Activated CD4-positive, alpha-beta T cell treated with anti-CD3 and anti-CD28 coated beads for 4 hours (primary cell): ENCODE measurements around the gene EBPL.
"Not testable (repeated sequence)": the region's sequence is repeated elsewhere in the genome, so short reads cannot be mapped to it uniquely, and the experiment has no call there.

Experiments used
- DNase-seq, 2 donors: peaks; one replicate each; pipeline ENCODE4 v3.0.0-alpha.2; 2020

Gene EBPL

DNA sequence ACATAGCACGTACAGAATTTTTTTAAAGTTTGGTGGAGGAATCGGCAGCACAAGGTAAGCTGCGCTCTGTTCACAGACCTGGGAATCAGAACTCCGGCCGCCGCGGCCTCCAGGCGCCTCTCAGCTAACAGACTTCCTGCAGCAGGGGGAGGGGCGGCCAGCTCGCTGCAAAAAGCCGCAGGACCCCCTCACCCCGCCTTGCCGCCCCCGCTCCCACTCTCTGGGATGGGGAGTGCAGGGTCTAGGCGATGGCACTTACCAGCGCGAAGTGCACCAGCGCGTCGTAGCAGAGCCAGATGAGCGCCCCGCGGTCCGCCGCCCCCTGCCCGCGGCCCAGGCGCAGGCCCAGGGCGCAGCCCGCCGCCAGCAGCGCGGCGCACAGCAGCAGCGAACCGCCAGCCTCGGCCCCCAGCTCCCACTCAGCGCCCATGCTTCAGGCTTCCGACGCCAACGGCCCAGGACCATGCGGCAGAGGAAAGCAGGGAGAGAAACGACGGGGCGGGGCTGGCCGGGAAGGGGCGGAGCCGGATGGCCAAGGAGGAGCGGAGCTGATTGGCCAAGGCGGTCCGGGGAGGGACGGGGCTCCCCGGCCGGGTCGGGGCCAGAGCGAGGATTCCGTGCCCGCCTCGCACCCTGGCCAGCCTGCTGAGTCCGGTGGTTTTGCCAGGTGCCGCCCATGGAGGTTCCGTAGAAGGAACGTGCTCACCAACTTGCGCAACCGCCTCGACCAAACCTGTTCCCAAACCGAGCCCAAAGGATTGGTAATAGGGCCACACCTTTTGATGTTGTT lies at the start of gene EBPL:
EBPL (minus strand) TSS at position 492 of the 790 bp plus-strand sequence; CDS start at position 430, 62 bp downstream.
- peak; percentile 82 to 91 for DNase-seq

DNA sequence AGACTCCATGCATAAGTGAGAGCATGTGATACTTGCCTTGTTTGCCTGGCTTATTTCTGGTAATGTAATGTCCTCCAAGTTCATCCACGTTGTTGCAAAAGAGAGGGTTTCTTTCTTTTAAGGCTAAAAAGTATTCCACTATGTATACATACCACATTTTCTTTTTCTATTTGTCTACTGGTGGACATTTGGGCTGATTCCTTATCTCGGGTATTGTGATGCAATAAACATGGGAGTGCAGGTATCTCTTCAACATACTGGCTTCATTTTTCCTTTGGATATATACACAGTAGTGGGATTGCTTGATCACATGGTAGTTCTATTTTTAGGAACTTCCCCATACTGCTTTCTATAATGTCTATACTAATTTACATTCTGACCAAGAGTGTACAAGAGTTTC lies 49.6 kb upstream of the EBPL start:
- no peak for DNase-seq

DNA sequence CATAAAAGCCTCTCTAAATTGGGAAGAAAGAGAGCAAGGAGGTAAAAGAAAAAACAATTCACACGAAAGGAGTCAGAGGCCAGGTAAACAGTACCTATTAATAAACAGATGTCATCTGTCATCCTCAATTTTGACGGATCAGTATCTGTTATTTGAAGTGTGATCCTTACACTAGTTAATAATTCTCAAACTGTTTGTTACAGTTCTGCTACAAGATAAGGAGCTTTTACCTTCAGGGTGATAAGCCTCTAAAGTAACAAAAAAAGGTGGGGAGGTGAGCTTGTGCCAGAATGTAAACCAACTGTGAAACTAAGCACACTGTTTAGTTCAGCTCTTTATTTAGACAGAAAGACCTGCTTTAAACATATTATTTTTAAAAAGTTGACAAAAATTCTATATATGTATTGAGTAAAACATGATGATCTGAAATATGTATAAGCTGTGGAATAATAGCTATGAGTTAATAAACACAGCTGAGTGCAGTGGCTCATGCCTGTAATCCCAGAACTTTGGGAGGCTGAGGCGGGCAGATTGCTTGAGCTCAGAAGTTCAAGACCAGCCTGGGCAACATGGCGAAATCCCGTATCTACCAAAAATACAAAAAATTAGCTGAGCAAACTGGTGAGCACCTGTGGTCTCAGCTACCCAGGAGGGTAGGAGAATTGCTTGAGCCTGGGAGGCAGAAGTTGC lies 48.4 kb upstream of the EBPL start:
- DNase-seq, result no peak

DNA sequence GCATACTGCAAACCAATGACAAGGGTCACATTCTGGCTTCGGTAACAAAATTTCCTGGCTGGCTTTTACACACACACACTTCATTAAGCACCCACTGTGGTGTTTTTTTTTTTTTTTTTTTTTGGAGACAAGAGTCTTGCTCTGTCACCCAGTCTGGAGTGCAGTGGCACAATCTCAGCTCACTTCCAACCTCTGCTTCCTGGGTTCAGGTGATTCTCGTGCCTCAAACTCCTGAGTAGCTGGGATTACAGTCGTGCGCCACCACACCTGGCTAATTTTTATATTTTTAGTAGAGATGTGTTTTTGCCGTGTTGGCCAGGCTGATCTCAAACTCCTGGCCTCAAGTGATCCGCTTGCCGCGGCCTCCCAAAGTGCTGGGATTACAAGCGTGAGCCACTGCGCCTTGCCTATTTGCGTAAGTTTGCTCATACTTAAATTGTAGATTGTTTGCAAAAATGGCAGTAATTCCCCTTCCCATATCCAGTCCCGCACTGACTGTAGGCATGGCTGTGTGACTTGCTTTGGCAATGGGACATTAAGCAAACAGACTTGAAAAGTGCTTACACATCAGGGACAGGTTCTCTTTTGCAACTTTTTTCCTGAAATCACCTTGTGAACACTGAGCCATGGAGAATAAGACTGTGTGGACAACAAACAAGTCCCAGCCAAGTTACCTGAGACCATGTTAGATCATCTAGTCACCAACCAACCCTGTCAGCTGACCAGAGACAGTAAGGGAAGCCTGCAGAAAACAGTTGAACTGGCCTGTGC lies 42.1 kb upstream of the EBPL start:
- DNase-seq, result no peak

DNA sequence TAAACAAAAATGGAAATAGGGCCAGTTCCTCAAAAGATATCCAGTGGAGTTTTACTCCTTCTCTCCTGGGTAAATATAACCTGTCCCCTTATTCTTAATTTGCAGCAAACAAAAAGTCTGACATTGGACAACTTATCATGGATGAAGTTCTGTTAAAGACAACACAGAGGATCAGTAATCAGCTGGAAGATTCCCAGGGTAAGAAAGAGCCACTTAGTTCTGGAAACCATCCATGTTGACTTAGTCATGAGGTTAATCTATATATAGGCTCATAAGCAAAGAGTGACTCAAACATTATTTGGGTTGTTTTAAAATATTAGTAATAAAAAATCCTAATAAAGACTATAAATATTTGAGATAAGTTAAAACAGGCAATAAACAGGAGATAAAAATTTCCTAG lies 40.5 kb upstream of the EBPL start:
- no peak for DNase-seq

DNA sequence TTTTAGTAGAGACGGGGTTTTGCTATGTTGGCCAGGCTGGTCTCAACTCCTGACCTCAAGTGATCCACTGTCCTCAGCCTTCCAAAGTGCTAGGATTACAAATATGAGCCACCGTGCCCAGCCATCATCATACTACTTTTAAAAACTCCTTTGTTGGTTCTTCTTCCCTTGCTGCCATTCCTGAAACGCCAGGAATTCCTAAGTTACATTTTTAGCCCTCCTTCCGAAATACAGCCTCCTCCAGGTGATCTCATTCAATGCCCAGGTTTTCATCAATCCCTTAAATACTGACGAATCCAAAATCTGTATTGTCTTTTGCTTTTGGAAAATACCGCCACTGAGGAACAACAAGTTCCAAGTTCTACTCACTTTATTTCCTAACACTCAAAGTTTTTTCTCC lies 25.3 kb upstream of the EBPL start:
- DNase-seq, result no peak

DNA sequence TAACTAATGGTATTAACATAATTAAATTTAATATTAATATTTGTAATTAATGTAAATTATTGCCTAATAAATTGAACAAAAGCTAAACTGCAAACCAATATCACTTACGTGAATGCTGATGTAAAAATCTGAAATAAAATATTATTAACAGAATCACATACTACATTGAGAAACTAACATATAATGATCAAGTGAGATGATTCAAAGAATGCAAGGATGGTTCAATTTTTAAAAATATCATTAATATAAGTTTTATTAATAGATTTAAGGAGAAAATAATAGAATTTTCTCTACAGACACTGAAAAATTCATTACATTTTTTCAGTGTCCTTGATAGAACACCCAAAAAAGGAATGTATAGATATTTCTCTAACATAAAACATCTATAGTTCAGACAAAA lies 23.5 kb upstream of the EBPL start:
- no peak for DNase-seq

DNA sequence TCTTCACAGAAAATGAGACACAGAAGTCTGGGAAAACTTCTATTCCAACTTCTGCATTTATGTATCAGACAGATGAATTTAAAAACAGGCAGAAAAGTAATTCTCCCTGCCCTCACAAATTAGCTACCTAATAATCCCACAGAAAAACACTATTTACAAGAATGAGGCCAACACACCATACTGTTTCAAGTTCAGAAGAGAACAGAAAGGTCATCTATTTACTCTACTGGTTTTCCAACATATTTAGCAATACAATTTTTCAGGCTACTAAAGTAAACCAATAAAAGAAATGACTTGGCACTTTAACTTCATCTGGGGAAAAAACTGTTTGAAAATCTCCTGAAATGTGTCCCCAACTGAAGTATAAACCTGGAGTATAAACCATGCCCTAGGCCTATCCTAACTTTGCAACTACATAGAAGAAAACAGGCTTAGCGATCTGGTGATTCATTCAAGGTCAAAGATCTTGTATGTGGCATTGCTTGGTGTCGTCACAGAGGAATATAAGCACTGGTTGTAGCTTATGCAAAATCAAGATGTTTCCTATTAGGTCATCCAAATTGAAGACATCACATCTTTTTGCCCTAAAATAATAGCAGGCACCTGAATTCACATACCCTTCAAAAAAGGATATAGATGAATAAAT lies 20.1 kb upstream of the EBPL start:
- DNase-seq, result no peak

DNA sequence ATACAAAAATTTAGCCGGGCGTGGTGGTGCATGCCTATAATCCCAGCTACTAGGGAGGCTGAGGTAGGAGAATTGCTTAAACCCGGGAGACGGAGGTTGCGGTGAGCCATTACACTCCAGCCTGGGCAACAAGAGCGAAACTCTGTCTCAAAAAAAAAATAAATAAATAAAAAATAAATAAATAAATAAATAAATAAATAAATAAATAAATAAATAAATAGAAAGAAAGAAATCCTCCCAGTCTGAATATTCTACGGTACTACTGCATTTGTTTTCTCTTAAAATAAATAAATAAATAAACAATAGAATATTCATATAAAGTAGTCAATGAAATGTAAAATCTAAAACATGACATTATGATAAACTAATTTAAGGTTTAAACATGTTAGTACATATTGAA lies 13.0 kb upstream of the EBPL start:
- not testable (repeated sequence) for DNase-seq

DNA sequence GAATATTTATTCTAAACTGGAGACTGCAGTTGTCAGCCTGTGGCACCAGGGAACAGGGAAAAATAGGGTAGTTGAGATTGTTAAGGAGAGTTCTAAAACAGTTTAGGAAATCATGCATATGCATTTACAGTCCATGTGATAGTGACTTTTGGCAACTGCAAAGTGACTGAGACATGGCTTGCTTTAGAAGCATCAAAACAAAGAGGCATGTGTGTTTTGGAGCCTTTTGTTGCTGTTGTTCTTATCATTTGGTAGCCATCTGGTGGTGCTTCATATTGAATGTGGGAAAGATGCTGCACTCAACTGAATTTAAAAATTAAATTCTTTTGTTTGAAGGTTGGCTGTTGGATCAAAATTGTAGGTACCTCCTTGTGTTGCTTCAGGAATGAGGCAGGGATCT lies 10.2 kb upstream of the EBPL start:
- DNase-seq, result no peak

DNA sequence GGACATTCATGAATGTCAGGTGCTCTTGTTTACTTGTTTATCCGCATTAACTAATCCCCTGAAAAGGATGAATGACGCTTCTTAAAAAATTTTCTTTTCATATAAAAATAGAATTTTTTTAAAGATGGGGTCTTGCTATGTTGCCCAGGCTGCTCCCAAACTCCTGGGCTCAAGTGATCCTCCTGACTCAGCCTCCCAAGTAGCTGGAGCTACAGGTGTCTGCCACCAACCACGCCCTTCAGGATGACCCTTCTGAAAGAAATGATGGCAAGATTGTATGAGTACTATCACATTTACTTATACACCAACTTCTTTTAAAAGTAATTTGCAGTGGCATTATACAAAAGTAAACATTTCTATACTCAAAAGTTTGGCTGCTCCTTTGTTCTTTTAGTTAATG lies 6.2 kb upstream of the EBPL start:
- no peak for DNase-seq

DNA sequence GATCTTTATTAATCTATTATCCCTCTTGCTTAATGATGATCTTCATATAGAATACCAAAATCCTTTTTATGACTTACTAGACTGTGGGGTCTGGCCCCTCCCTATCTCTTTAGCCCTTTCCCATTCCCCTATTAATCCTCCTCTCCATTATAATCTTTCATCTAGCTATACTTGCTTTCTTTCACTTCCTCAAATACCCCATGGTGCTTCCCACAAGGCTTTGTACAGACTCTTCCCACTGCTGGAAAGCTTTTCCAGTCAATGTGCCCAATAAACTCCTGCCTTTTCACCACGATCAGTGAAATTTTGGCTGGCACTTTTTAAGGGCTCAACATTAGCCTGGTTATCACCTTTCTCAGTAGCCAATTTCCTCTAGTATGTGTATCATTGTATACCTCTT lies 3.2 kb upstream of the EBPL start:
- no peak for DNase-seq

DNA sequence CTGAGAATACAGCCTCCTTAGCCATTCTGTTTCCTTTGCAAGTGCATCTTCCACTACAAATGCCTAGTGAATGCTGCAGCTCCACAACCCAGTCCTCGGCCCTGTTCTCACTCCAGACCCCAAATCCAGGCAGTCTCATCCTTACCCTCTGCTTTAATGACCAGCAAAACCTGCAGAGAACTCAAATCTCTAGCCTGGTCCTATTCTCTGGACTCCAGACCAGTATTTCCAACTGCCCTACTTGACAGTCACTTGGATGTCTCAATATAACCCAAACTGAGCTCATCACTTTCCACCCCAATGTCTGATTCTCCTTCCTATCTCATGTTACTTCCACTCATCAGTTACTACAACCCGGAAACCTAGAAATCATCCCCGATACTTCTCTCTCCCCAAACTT lies 2.6 kb upstream of the EBPL start:
- DNase-seq, result no peak

DNA sequence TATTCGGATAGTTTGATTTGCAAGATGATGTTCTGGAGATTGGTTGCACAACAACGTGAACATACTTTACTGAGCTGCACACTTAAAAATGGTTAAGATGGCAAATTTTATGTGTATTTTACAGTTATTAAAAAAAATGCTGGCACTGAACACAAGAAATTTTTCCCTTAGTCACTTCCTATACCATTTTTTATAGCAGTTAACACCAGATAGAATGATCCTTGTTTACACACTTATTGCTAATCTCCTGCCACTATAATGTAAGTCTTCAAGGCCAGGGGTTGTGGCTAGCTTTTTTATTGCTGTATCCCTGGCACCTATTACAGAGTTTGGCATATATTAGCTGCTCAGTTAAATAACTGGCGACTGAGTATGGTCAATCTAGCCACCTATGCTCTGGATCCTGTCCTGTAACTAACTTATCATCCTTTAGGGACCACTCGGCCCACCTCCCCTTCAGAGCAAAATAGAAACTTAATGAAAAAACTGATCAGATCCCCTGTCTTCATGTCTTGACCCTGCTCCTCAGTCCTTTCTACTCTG lies 2.0 kb upstream of the EBPL start:
- DNase-seq, result no peak

DNA sequence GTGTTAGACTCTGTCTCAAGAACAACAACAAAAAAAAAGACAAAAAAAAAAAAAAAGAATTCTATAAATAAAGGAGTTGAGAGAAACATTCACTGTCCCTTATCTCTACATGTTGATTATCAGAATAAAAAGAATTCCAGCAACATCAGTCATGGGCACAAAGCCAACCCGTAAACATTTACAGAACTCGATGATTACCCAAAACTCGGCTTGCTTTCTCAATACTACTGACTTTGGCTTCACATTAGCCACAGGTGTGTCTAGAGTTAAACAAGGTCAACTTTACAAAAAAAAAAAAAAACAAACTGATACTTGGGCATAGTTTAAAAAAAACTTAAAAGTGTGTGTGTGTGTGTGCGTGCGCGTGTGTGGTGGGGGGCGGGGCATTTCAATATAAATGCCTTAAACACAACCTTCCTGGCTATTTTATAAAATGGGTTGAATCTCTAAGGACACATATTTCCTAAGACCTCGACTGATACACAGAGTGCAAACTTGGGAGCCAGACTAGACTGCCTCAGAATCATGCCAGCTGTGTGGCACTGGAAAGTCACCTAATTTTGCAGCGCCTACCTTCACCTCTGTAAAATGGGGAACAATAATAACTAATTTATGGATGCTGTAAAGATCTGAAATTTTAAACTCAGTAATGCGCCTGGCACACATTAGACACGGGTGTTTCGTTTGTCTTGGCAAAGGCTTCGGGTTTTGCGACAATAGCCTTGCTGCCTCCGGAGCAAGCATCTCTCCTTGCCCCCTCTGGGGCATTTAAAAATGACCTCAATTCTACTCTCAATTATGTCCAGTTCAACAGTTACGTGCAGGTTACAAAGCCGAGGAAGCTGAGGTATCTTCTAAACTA lies 922 bp downstream of the EBPL start:
- no peak for DNase-seq

DNA sequence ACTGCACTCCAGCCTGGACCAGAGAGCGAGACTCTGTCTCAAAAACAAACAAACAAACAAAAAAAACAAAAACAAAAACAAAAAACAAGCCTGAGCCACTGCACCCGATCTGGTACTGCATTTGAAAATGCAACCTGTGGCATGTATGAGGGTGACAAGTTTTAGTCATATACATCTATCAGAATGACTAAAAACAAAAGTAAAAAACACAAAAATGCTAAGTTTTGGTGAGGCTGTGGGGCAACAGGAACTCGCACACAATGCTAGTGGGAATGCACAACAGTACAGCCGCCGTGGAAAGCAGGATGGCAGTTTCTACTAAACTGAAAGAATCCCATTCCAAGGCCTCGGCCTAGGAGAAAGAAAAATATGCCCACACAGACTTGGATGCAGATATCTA lies 7.8 kb downstream of the EBPL start:
- no peak for DNase-seq

DNA sequence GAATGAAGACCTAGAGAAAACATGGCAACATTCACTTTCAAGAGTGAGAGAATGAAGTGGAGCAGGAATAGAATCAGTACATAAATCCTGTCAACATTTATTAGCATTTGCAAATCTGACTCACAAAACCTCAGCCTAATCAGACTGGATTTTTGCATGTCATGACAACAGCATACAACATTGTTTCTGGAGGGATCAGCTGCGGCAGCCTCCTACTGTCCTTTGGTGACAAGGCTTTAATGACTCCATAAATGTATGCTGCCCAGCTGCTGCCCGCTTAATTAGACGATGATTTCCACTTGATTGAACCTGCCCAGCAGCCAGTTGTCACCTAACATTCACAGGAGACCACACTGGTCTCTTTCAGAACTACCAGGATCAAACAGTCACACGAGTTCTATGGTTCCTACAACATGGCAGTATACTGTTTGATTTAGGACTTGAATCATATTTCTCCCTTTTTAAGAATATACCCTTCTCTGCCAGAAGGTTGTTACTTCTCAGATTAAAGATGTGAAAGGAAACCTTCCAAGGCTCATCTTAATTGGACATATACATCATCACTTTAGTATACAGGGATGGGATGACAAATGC lies 9.3 kb downstream of the EBPL start:
- DNase-seq, result no peak

DNA sequence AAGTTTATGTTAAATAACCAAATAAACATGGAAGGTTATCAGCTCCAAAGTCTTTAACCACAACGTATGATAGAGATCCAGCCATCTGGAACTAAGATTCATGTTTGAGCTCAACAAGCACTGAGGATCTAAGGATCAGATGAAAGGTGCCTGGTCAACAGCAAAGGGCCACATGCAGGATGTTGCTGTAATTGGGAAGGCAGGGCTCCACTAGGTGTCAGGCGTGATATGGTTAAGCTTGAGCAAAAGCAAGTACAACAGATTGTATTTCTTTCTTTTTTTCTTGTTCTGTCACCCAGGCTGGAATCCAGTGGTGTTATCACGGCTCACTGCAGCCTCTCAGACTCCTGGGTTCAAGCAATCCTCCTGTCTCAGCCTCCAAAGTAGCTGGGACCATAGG lies 12.0 kb downstream of the EBPL start:
- no peak for DNase-seq

DNA sequence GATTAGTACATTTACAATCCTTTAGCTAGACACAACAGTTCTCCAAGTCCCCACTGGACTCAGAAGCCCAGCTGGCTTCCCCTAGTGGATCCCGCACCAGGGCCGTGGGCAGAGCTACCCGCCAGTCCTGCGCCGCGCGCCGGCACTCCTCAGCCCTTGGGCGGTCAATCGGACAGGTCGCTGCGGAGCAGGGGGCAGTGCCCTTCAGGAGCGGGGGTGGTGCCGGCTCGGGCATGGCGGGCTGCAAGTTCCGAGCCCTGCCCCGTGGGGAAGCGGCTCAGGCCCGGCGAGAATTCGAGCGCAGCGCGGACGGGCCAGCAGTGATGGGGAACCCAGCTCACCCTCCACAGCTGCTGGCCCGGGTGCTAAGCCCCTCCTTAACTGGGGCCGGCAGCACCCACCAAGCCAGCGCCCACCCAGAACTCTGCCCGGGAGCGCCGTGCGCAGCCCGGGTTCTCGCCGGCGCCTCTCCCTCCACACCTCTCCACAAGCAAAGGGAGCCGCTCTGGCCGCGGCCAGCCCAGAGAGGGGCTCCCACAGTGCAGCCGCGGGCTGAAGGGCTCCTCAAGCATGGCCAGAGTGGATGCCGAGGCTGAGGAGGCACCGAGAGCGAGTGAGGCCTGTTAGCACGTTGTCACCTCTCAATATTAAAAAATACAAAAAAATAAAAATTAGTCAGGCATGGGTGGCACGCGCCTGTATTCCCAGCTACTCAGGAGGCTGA lies 12.9 kb downstream of the EBPL start:
- no peak for DNase-seq

DNA sequence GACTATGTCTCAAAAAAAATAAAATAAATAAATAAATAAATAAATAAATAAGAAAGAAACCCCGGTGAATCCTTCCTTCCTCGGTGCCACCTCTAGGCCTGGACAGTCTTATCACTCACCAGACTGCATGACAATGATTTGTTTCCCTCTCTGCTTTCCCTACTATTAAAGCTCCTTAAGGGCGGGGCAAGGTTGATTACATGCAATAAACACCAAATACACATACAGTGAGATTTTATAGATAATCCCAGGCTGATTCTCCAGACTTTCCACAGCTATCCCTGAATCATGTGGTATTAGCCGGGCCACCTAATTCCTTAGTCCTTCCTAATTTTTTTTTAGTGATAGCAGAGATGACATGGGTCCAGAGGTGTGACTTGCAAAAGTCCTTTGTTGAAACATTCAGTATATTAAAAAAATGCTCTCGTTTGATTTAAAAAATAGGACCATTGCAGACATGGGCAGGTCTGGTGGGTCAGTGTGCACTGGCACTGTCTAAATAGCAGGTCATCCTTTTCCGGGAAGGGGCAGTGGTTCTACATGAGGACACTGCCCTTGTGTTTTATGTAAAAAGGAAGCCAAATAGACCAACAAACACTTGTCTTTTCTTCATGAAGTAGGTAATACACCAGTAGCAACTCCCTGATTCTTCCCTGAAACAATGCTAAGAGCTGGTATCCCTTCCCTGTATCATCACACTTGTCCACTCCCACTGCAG lies 14.5 kb downstream of the EBPL start:
- no peak for DNase-seq
